K562 (cell line): ENCODE results near the gene METTL2B. TPM values are rescaled to one million over a fixed set of nuclear protein-coding genes. Genes with fewer than 3 reads are reported as not detected.

Experiments
- ATF4 ChIP-seq: fragments of 450-650 bp; formaldehyde crosslinking; IDR thresholded peaks from 2 replicates; pipeline ENCODE4 v1.4.0; 2022; ENCODE audit warnings: mild to moderate bottlenecking, moderate library complexity
- BCOR ChIP-seq: fragments of 450-650 bp; IDR thresholded peaks from 2 replicates; pipeline ENCODE4 v1.6.1; 2016
- GABPB2 ChIP-seq: fragments of 250-450 bp; sonication (Bioruptor Pico); conservative IDR thresholded peaks from 2 replicates; pipeline ENCODE4 v1.5.1; 2021; ENCODE audit warnings: mild to moderate bottlenecking
- HSF4 ChIP-seq: fragments of 250-450 bp; sonication (Bioruptor Pico); IDR thresholded peaks from 2 replicates; pipeline ENCODE4 v2.1.2; 2022; ENCODE audit warnings: mild to moderate bottlenecking, moderate library complexity, borderline replicate concordance
- KAT7 ChIP-seq: sonication (generic); formaldehyde crosslinking; IDR thresholded peaks from 2 replicates; pipeline ENCODE4 v1.8.0; 2022; ENCODE audit warnings: missing genetic modification reagents, mild to moderate bottlenecking, borderline replicate concordance
- MIER1 ChIP-seq: fragments of 450-650 bp; IDR thresholded peaks from 2 replicates; pipeline ENCODE4 v1.6.1; 2016; ENCODE audit warnings: antibody characterized with exemption, mild to moderate bottlenecking, low read depth
- MYC ChIP-seq, 2 experiments: fragments of 250-450 bp in 1 of 2; sonication (Bioruptor Pico) in 1 of 2; IDR thresholded peaks; 2 replicates each; pipeline versions ENCODE4 v1.5.1 to v1.6.1; 2012 to 2021; ENCODE audit warnings: low read depth in 2 of 2, borderline replicate concordance in 1 of 2, improper control_type of control experiment in 1 of 2, low read length in 1 of 2, mild to moderate bottlenecking in 1 of 2, moderate library complexity in 1 of 2
- NR4A1 ChIP-seq, 2 experiments: fragments of 250-450 bp in 1 of 2; fragments of 450-650 bp in 1 of 2; sonication (Bioruptor Pico) in 1 of 2; IDR thresholded peaks; 2 replicates each; pipeline versions ENCODE4 v1.4.0 to v1.6.1; 2016 to 2020; ENCODE audit warnings: mild to moderate bottlenecking in 2 of 2, missing compliant biosample characterization in 1 of 2, missing genetic modification characterization in 1 of 2, moderate library complexity in 1 of 2
- PREB ChIP-seq: sonication (generic); formaldehyde crosslinking; IDR thresholded peaks from 2 replicates; pipeline ENCODE4 v1.8.1; 2023; ENCODE audit warnings: mild to moderate bottlenecking, missing genetic modification reagents
- ZBTB33 ChIP-seq: sonication (generic); formaldehyde crosslinking; IDR thresholded peaks from 2 replicates; pipeline ENCODE4 v1.8.1; 2023; ENCODE audit warnings: mild to moderate bottlenecking, missing genetic modification reagents
- ZMIZ1 ChIP-seq, 2 experiments: fragments of 150-350 bp in 1 of 2; IDR thresholded peaks; 2 replicates each; pipeline ENCODE4 v1.6.1; 2012 to 2016; ENCODE audit warnings: low read depth in 2 of 2, low read length in 2 of 2, mild to moderate bottlenecking in 1 of 2, moderate library complexity in 1 of 2
- ZNF41 ChIP-seq: fragments of 250-450 bp; sonication (Bioruptor Pico); conservative IDR thresholded peaks from 2 replicates; pipeline ENCODE4 v1.4.0; 2020; ENCODE audit warnings: mild to moderate bottlenecking
- ZNF512 ChIP-seq: IDR thresholded peaks from 2 replicates; pipeline ENCODE4 v1.6.1; 2016; ENCODE audit warnings: missing genetic modification characterization, missing compliant biosample characterization
- ZNF668 ChIP-seq: fragments of 250-450 bp; sonication (Bioruptor Pico); IDR thresholded peaks from 2 replicates; pipeline ENCODE4 v1.8.0; 2022; ENCODE audit warnings: mild to moderate bottlenecking, inconsistent platforms
- polyA plus RNA-seq, 8 experiments: library from polyadenylated mRNA; depleted of rRNA in 4 of 8; stranded (reverse) in 5 of 8; unstranded in 3 of 8; fragments of >200 nt; fragmentation: Nextera tagmentation in 2 of 8; fragmentation: Illumina TruSeq in 1 of 8; extraction: Ambion mirVana in 2 of 8; extraction: Trizol in 1 of 8; gene quantifications; 2 replicates each; pipeline versions ENCODE4 v1.2.1 to v1.2.3, GENCODE V29; 2011 to 2014; ENCODE audit warnings: inconsistent platforms in 1 of 8, missing spikeins in 1 of 8
- total RNA-seq, 7 experiments: library from RNA; depleted of rRNA in 6 of 7; stranded (reverse); fragments of >200 nt in 6 of 7; fragmentation: Illumina TruSeq in 2 of 7; extraction: Trizol in 2 of 7; gene quantifications; 2 replicates each; pipeline versions ENCODE4 v1.2.1 to v1.2.3, GENCODE V29; 2011 to 2021; ENCODE audit warnings: low replicate concordance in 1 of 7

METTL2B gene
- total and polyA plus RNA-seq, 9 of the 15 experiments (the other 6 are each of a cell fraction or from before 2014, with no cell fraction given) = 35.9 to 95.7 (median 79.2) TPM

- TF ChIP-seq BCOR (peak; percentile 4; the same call in 1 of the 2 replicates), ZNF668 (CRISPR knock-in tag) (peak; percentile 52; the same call in 1 of the 2 replicates), MYC (IDR thresholded peaks at IDR 0.05; ENCODE audit: low read depth, low read length) (no peak), MYC (CRISPR knock-in tag; IDR thresholded peaks at IDR 0.05; ENCODE audit: borderline replicate concordance, low read depth) (peak; percentile 77; the same call in 1 of the 2 replicates), KAT7 (CRISPR knock-in tag) (peak; percentile 64; the same call in 1 of the 2 replicates), ATF4 (CRISPR knock-in tag) (peak; percentile 55; the same call in 1 of the 2 replicates), ZBTB33 (CRISPR knock-in tag) (peak; percentile 87), HSF4 (CRISPR knock-in tag) (0 out of 2 replicates have a peak, but pooled peaks have one; percentile 13), NR4A1 (CRISPR knock-in tag; IDR thresholded peaks at IDR 0.05) (no peak), NR4A1 (tag; IDR thresholded peaks at IDR 0.05) (peak; percentile 57; the same call in 1 of the 2 replicates), ZNF512 (tag) (peak; percentile 14; the same call in 1 of the 2 replicates), ZNF41 (peak; percentile 33; the same call in 1 of the 2 replicates), MIER1 (0 out of 2 replicates have a peak, but pooled peaks have one; percentile 69), ZMIZ1 (IDR thresholded peaks at IDR 0.05; ENCODE audit: low read depth in 2 of 2, low read length in 2 of 2) (no peak), GABPB2 (CRISPR knock-in tag) (no peak), PREB (0 out of 2 replicates have a peak, but pooled peaks have one; percentile 13)
Measured at GRCh38 chr7:128454808-128455542, 21.6 kb upstream of the METTL2B start (continued).
